ENCODE measurements around the gene GPANK1. TPM values are rescaled to one million over a fixed set of nuclear protein-coding genes. Genes with fewer than 3 reads are reported as not detected.

The GPANK1 gene
- total and polyA plus RNA-seq, 10 of the 15 experiments (the other 5 are each of a cell fraction or from before 2014, with no cell fraction given) = 11.7 to 36.3 (median 17.5) TPM

DNA sequence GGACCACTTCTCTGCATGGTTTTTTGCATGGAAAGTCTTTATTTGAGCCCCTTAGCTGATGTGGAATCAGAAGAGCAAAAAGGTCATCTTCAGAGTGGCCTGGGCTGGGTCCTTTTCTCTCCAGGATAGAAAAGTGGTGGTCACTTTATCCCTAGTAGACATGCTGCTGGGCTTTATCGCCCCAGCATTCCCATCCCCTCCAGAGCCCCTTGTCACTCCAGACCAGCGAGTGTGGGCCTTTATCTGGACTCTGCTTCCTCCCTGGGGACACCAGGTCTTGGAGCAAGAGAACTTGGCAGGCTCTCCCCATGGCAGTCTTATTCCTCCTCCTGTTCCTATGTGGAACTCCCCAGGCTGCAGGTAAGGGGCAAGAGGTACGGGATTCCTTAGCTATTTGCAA lies 41.8 kb upstream of the GPANK1 start, which contains the start of gene LY6G6F (continued):
- TF ChIP-seq, protein P1, sequence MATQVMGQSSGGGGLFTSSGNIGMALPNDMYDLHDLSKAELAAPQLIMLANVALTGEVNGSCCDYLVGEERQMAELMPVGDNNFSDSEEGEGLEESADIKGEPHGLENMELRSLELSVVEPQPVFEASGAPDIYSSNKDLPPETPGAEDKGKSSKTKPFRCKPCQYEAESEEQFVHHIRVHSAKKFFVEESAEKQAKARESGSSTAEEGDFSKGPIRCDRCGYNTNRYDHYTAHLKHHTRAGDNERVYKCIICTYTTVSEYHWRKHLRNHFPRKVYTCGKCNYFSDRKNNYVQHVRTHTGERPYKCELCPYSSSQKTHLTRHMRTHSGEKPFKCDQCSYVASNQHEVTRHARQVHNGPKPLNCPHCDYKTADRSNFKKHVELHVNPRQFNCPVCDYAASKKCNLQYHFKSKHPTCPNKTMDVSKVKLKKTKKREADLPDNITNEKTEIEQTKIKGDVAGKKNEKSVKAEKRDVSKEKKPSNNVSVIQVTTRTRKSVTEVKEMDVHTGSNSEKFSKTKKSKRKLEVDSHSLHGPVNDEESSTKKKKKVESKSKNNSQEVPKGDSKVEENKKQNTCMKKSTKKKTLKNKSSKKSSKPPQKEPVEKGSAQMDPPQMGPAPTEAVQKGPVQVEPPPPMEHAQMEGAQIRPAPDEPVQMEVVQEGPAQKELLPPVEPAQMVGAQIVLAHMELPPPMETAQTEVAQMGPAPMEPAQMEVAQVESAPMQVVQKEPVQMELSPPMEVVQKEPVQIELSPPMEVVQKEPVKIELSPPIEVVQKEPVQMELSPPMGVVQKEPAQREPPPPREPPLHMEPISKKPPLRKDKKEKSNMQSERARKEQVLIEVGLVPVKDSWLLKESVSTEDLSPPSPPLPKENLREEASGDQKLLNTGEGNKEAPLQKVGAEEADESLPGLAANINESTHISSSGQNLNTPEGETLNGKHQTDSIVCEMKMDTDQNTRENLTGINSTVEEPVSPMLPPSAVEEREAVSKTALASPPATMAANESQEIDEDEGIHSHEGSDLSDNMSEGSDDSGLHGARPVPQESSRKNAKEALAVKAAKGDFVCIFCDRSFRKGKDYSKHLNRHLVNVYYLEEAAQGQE (IDR thresholded peaks at IDR 0.05; ENCODE audit: low read depth, low read length) = no peak

DNA sequence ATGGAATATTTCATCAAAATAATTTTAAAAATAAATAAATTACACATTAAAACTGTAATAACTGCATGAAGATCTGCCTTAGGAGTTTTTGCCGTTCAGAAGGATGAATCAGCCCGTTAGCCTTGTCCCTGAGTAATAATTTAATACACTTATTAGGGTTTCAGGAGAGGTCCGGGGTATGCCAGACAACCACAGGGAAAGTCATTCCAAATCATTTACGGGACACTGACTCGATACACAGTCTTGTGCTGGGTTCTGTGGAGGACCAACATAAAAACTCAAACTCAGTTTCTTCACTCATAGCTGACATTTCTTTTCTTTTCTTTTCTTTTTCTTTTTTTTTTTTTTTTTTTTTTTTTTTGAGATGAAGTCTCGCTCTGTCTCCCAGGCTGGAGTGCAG lies 41.1 kb upstream of the GPANK1 start:
- Histone ChIP-seq H3K79me2 (ENCODE audit: control insufficient read depth, insufficient read depth, low read length) (peaks cover 15% of the 10 kb centered on the region), H2AFZ (ENCODE audit: control insufficient read depth, low read depth, low read length) (no peak overlapping the region), H3K36me3 (ENCODE audit: control insufficient read depth in 2 of 2, insufficient read depth in 2 of 2, low read length in 1 of 2) (no peaks in the 10 kb centered on the region), H3K9ac (ENCODE audit: control insufficient read depth, insufficient read depth, low read length) (no peak overlapping the region), H4K20me1 (ENCODE audit: control insufficient read depth, insufficient read depth) (no peaks in the 10 kb centered on the region), H3K4me2 (ENCODE audit: control insufficient read depth, insufficient read depth) (no peak overlapping the region), H3K4me3 (no peak overlapping the region), H3K27ac (ENCODE audit: control insufficient read depth, insufficient read depth) (no peak overlapping the region), H3K4me1 (ENCODE audit: control insufficient read depth, insufficient read depth, low read length) (peaks cover 9% of the 10 kb centered on the region; the same call in 1 of the 2 replicates), H3K9me3 (replicated peaks; ENCODE audit: control insufficient read depth, insufficient read depth, low read length) (no peaks in the 10 kb centered on the region), H3K27me3 (replicated peaks in 1 of 2; ENCODE audit: control insufficient read depth in 2 of 2, insufficient read depth in 2 of 2, low read length in 1 of 2) (no peaks in the 10 kb centered on the region)
- no peak for TF ChIP-seq STAT3 (IDR thresholded peaks at IDR 0.05; ENCODE audit: low read depth, low read length)
- TF ChIP-seq, protein P2, sequence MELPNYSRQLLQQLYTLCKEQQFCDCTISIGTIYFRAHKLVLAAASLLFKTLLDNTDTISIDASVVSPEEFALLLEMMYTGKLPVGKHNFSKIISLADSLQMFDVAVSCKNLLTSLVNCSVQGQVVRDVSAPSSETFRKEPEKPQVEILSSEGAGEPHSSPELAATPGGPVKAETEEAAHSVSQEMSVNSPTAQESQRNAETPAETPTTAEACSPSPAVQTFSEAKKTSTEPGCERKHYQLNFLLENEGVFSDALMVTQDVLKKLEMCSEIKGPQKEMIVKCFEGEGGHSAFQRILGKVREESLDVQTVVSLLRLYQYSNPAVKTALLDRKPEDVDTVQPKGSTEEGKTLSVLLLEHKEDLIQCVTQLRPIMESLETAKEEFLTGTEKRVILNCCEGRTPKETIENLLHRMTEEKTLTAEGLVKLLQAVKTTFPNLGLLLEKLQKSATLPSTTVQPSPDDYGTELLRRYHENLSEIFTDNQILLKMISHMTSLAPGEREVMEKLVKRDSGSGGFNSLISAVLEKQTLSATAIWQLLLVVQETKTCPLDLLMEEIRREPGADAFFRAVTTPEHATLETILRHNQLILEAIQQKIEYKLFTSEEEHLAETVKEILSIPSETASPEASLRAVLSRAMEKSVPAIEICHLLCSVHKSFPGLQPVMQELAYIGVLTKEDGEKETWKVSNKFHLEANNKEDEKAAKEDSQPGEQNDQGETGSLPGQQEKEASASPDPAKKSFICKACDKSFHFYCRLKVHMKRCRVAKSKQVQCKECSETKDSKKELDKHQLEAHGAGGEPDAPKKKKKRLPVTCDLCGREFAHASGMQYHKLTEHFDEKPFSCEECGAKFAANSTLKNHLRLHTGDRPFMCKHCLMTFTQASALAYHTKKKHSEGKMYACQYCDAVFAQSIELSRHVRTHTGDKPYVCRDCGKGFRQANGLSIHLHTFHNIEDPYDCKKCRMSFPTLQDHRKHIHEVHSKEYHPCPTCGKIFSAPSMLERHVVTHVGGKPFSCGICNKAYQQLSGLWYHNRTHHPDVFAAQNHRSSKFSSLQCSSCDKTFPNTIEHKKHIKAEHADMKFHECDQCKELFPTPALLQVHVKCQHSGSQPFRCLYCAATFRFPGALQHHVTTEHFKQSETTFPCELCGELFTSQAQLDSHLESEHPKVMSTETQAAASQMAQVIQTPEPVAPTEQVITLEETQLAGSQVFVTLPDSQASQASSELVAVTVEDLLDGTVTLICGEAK (IDR thresholded peaks at IDR 0.05; ENCODE audit: borderline replicate concordance) = no peak
- no peak for TF ChIP-seq SMC3 (IDR thresholded peaks at IDR 0.05; ENCODE audit: borderline replicate concordance, low read length)
- no peak for TF ChIP-seq ZBED1 (IDR thresholded peaks at IDR 0.05; ENCODE audit: borderline replicate concordance)
- ATAC-seq (no peak), FAIRE-seq (no peak), DNase-seq (ENCODE audit: low read depth, low spot score) (no peak)
- CTCF ChIA-PET = interaction anchor here (0.9 to 1.1 kb wide), 3 partner anchors 9 to 64 kb away, joined by 3 to 5 read pairs (median 3); partner anchors contain the start of gene LY6G6D
- intact Hi-C loops (cut with micrococcal nuclease; ENCODE audit: unreplicated experiment) (no loop called here), in situ Hi-C loops (cut with MboI) (no loop called here)
- POLR2A ChIA-PET = interaction anchor here (0.6 to 1.2 kb wide), 2 partner anchors 26 to 575 kb away, joined by 3 to 4 read pairs; no protein-coding TSS in a partner anchor
- WGBS (ENCODE audit: insufficient coverage, insufficient replicate concordance, low lambda C conversion rate, missing lambda C conversion rate) = 36% methylated on average over 5 of the region's 6 CpGs
- BruUV-seq (replicated peaks) = no TSS peak
- RAD21 ChIA-PET (ENCODE audit: unreplicated experiment) = no interaction called here
- SMC1A ChIA-PET (ENCODE audit: uncharacterized antibody, unreplicated experiment) = no interaction called here

Data from GM12878 (cell line).